CD4-positive, alpha-beta T cell (primary cell): ENCODE measurements around the gene PRKD2. TPM values are rescaled to one million over a fixed set of nuclear protein-coding genes. Genes with fewer than 3 reads are reported as not detected.

Experiments used
- ATAC-seq: fragments of 200-7000 bp; cut with Tn5 transposase; one replicate; pipeline ENCODE4 v1.10.0; 2022; ENCODE audit warnings: mild to moderate bottlenecking; ENCODE audit not compliant: poor library complexity
- CTCF ChIA-PET: fragments of 350-600 bp; sonication (Branson Sonifier 250); formaldehyde crosslinking; loops from one replicate; lab custom pipeline; 2021; ENCODE audit warnings: antibody characterized with exemption, inconsistent platforms; lab: Charles Lee
- POLR2A ChIA-PET: fragments of 350-600 bp; sonication (Branson Sonifier 250); formaldehyde crosslinking; loops from one replicate; lab custom pipeline; 2021; ENCODE audit warnings: antibody characterized with exemption, inconsistent platforms; lab: Charles Lee
- DNase-seq, 14 experiments: peaks; one replicate each; pipeline ENCODE4 v3.0.0-alpha.2; 2013 to 2020; ENCODE audit warnings: mixed read lengths in 2 of 14
- H3K27ac ChIP-seq, 2 donors: one replicate each; pipeline versions ENCODE4 v1.5.1 to v1.7.0; 2013; ENCODE audit warnings: low read length in 2 of 2, low read depth in 1 of 2, mild to moderate bottlenecking in 1 of 2
- H3K27me3 ChIP-seq, 2 experiments: 1 replicate in 1 of 2; 2 replicates in 1 of 2; pipeline versions ENCODE4 v1.6.1 to v1.7.0; 2013; ENCODE audit warnings: low read length in 2 of 2, control low read depth in 1 of 2, mild to moderate bottlenecking in 1 of 2, moderate library complexity in 1 of 2; ENCODE audit not compliant: insufficient read depth in 2 of 2, control insufficient read depth in 1 of 2
- H3K36me3 ChIP-seq: one replicate; pipeline ENCODE4 v1.6.1; 2013; ENCODE audit warnings: low read length, control low read depth; ENCODE audit not compliant: insufficient read depth
- H3K4me1 ChIP-seq: one replicate; pipeline ENCODE4 v1.6.1; 2013; ENCODE audit warnings: low read length, control low read depth; ENCODE audit not compliant: insufficient read depth
- H3K4me3 ChIP-seq: one replicate; pipeline ENCODE4 v1.5.1; 2013; ENCODE audit warnings: mild to moderate bottlenecking, low read length, moderate library complexity
- H3K9me3 ChIP-seq, 2 experiments: 1 replicate in 1 of 2; 2 replicates in 1 of 2; pipeline versions ENCODE4 v1.6.1 to v1.7.0; 2013; ENCODE audit warnings: low read length in 2 of 2, mild to moderate bottlenecking in 2 of 2, control low read depth in 1 of 2, moderate library complexity in 1 of 2; ENCODE audit not compliant: control insufficient read depth in 1 of 2, insufficient read depth in 1 of 2
- H3K27ac Mint-ChIP-seq: one replicate; pipeline ENCODE4 v1.8.0; 2020; ENCODE audit warnings: mixed read lengths
- H3K27me3 Mint-ChIP-seq: one replicate; pipeline ENCODE4 v1.8.0; 2021; ENCODE audit warnings: mixed read lengths
- H3K36me3 Mint-ChIP-seq: one replicate; pipeline ENCODE4 v1.8.0; 2021; ENCODE audit warnings: low read depth, mixed read lengths
- H3K4me1 Mint-ChIP-seq: one replicate; pipeline ENCODE4 v1.8.0; 2021; ENCODE audit warnings: low read depth, mixed read lengths
- H3K4me3 Mint-ChIP-seq: one replicate; pipeline ENCODE4 v1.8.0; 2020; ENCODE audit warnings: mild to moderate bottlenecking, mixed read lengths
- H3K9me3 Mint-ChIP-seq: one replicate; pipeline ENCODE4 v1.8.0; 2020; ENCODE audit warnings: mixed read lengths
- intact Hi-C, 2 experiments: fragments of 100-400 bp; cut with DNase I in 1 of 2; cut with micrococcal nuclease in 1 of 2; formaldehyde crosslinking; loops; one replicate each; pipeline versions ENCODE4 v1.15.1 to v1.9.0; 2023 to 2025; cut with DNase I, micrococcal nuclease
- total RNA-seq, 174 experiments: library from RNA in 2 of 174; stranded (reverse) in 2 of 174; gene quantifications; one replicate each; pipeline ENCODE4 v1.2.3 and lab custom pipeline; 2021 to 2026
- TF ChIP-seq, protein P1 (sequence below): fragments of 200-600 bp; IDR thresholded peaks from one replicate; pipeline ENCODE4 v1.8.0; 2022; ENCODE audit warnings: antibody characterized with exemption, mild to moderate bottlenecking

Gene PRKD2
- total RNA-seq, 2 experiments from 2014 or later = 105 to 113 TPM

DNA sequence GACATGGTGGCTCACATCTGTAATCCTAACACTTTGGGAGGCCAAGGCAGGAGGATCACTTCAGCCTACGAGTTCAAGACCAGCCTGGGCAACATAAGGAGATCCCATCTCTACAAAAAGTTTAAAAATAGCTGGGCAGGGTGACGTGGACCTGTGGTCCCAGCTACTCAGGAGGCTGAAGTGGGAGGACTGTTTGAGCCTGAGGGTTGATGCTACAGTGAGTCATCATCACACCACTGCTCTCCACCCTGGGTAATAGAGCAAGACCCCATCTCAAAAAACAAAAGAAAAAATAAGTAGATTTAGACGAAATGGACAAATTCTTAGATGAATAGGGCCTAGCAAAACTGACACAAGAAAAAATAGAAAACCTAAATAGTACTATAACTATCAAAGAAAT, 70.5 kb downstream of the PRKD2 start:
- Mint-ChIP-seq H3K36me3 (no peaks in the 10 kb centered on the region), H3K4me3 (no peak overlapping the region), H3K4me1 (peaks cover 14% of the 10 kb centered on the region), H3K27me3 (peaks cover 39% of the 10 kb centered on the region), H3K9me3 (peaks cover 6% of the 10 kb centered on the region), H3K27ac (no peak overlapping the region)
- H3K4me1 ChIP-seq = peaks cover 9% of the 10 kb centered on the region
- peaks cover 5% of the 10 kb centered on the region in 2 experiments for H3K9me3 ChIP-seq
- H3K4me3 ChIP-seq = no peak overlapping the region
- no peaks in the 10 kb centered on the region for H3K36me3 ChIP-seq
- H3K27ac ChIP-seq = no peak overlapping the region
- intact Hi-C loops = no loop called here
- H3K27me3 ChIP-seq = peaks cover 23 to 25% of the 10 kb centered on the region in 2 experiments
- no peak for ATAC-seq
- TF ChIP-seq, protein P1, sequence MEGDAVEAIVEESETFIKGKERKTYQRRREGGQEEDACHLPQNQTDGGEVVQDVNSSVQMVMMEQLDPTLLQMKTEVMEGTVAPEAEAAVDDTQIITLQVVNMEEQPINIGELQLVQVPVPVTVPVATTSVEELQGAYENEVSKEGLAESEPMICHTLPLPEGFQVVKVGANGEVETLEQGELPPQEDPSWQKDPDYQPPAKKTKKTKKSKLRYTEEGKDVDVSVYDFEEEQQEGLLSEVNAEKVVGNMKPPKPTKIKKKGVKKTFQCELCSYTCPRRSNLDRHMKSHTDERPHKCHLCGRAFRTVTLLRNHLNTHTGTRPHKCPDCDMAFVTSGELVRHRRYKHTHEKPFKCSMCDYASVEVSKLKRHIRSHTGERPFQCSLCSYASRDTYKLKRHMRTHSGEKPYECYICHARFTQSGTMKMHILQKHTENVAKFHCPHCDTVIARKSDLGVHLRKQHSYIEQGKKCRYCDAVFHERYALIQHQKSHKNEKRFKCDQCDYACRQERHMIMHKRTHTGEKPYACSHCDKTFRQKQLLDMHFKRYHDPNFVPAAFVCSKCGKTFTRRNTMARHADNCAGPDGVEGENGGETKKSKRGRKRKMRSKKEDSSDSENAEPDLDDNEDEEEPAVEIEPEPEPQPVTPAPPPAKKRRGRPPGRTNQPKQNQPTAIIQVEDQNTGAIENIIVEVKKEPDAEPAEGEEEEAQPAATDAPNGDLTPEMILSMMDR = no peak
- no peak for DNase-seq
- ChIA-PET CTCF (no interaction called here), POLR2A (interaction anchor here (0.9 kb wide), 1 partner anchor 46 kb away, joined by 3 read pairs; the partner anchor contains the start of gene CALM3)

DNA sequence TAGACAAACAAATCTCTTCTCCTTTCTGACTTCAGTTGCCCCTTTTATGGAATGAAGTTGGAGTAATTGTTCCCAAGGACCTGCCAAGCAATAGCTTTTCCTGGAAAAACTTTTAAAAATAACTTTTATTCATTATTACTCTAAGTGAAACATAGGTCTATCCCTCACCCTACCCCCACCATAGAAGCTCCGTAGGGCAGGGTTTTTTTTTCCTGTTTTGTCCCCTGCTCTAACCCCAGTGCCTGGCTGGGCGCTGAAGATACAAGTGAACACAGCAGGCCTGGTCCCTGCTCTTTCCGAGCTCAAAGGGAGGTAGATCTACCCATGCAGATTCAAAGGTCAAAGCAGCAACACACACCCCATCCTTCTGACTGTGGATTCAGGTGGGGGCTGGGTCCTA, 72.2 kb downstream of the PRKD2 start:
- no peak for ATAC-seq
- Mint-ChIP-seq H3K9me3 (peaks cover 6% of the 10 kb centered on the region), H3K4me3 (no peak overlapping the region), H3K27ac (no peak overlapping the region), H3K27me3 (peaks cover 31% of the 10 kb centered on the region), H3K4me1 (peaks cover 8% of the 10 kb centered on the region), H3K36me3 (no peaks in the 10 kb centered on the region)
- CTCF ChIA-PET = interaction anchor here (1.3 kb wide), 1 partner anchor 17 kb away, joined by 5 read pairs; no protein-coding TSS in a partner anchor
- no peak overlapping the region for H3K27ac ChIP-seq
- H3K4me1 ChIP-seq = peaks cover 14% of the 10 kb centered on the region
- no peak for DNase-seq
- H3K9me3 ChIP-seq = peaks cover 5% of the 10 kb centered on the region in 2 experiments
- TF ChIP-seq, protein P1 = no peak
- POLR2A ChIA-PET = no interaction called here
- peaks cover 16 to 18% of the 10 kb centered on the region in 2 experiments for H3K27me3 ChIP-seq
- no peak overlapping the region for H3K4me3 ChIP-seq
- no peaks in the 10 kb centered on the region for H3K36me3 ChIP-seq
- intact Hi-C loops = no loop called here

DNA sequence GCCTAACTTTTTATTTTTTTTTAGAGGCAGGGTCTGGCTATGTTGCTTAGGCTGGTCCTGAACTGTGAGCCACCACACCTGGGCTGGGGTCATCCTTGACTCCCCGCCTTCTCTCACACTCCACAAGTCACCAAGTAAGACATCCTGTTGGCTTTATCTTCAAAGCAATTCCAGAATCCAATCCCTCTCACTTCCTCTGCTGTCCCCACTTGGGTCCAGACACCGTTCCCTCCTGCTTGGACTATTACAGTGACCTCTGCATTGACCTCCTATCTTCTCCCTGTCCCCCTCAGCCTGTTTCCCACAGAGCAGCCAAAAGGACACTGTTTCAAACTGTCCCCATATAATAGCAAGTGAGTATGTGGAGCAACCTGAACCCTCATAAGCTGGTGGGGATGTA, 76.3 kb downstream of the PRKD2 start:
- H3K27ac ChIP-seq = no peak overlapping the region
- no peaks in the 10 kb centered on the region for H3K4me1 Mint-ChIP-seq
- TF ChIP-seq, protein P1 = no peak
- POLR2A ChIA-PET = interaction anchor here (0.6 kb wide), 1 partner anchor 18 kb away, joined by 3 read pairs; no protein-coding TSS in a partner anchor
- no peaks in the 10 kb centered on the region for H3K27me3 ChIP-seq
- DNase-seq = no peak
- no peaks in the 10 kb centered on the region for H3K36me3 ChIP-seq
- H3K9me3 Mint-ChIP-seq = no peaks in the 10 kb centered on the region
- no peak overlapping the region for H3K27ac Mint-ChIP-seq
- peak overlapping the region; percentile 65 for H3K4me3 Mint-ChIP-seq
- ATAC-seq = no peak
- H3K36me3 Mint-ChIP-seq = no peaks in the 10 kb centered on the region
- peaks cover 38% of the 10 kb centered on the region for H3K4me1 ChIP-seq
- no peaks in the 10 kb centered on the region for H3K9me3 ChIP-seq
- no peak overlapping the region for H3K4me3 ChIP-seq
- CTCF ChIA-PET = no interaction called here
- peaks cover 7% of the 10 kb centered on the region for H3K27me3 Mint-ChIP-seq
- intact Hi-C loops = no loop called here
